GM12892 (cell line): ENCODE measurements around the gene ETNK1.

Experiments used
- POLR2A ChIP-seq: IDR thresholded peaks from 2 replicates; pipeline ENCODE4 v1.6.1; 2011; ENCODE audit warnings: low read depth, low read length, control low read depth
- POLR2AphosphoS5 ChIP-seq: IDR thresholded peaks from 2 replicates; pipeline ENCODE4 v1.6.1; 2011; ENCODE audit warnings: low read depth, low read length, control low read depth
- TAF1 ChIP-seq: IDR thresholded peaks from 2 replicates; pipeline ENCODE4 v1.6.1; 2011; ENCODE audit warnings: low read depth, mild to moderate bottlenecking, control low read depth, low read length, borderline replicate concordance

- no peak for TF ChIP-seq TAF1
- no peak for TF ChIP-seq POLR2A
- TF ChIP-seq POLR2AphosphoS5 = no peak
Measured at GRCh38 chr12:22624548-22624869, 462 bp upstream of the ETNK1 start.
